HepG2 (cell line): ENCODE results near the gene GJD4. TPM values are rescaled to one million over a fixed set of nuclear protein-coding genes. Genes with fewer than 3 reads are reported as not detected.

Experiments used
- FLYWCH1 ChIP-seq: sonication (generic); formaldehyde crosslinking; IDR thresholded peaks from 2 replicates; pipeline ENCODE4 v1.8.1; 2023; ENCODE audit warnings: mild to moderate bottlenecking, missing genetic modification reagents
- HDAC2 ChIP-seq: sonication (generic); formaldehyde crosslinking; IDR thresholded peaks from 2 replicates; pipeline ENCODE4 v1.4.0; 2020; ENCODE audit warnings: missing genetic modification reagents
- HES4 ChIP-seq: sonication (generic); formaldehyde crosslinking; IDR thresholded peaks from 2 replicates; pipeline ENCODE4 v1.9.0; 2021; ENCODE audit warnings: mild to moderate bottlenecking, missing genetic modification reagents, borderline replicate concordance
- HMG20A ChIP-seq: IDR thresholded peaks from 2 replicates; pipeline ENCODE4 v1.6.1; 2016; ENCODE audit warnings: borderline replicate concordance
- JARID2 ChIP-seq: sonication (generic); formaldehyde crosslinking; IDR thresholded peaks from 2 replicates; pipeline ENCODE4 v1.8.1; 2023; ENCODE audit warnings: missing genetic modification reagents, inconsistent platforms; ENCODE audit not compliant: insufficient replicate concordance
- NFYB ChIP-seq: sonication (generic); formaldehyde crosslinking; IDR thresholded peaks from 2 replicates; pipeline ENCODE4 v1.4.0; 2020; ENCODE audit warnings: missing genetic modification reagents
- SRF ChIP-seq: IDR thresholded peaks from 2 replicates; pipeline ENCODE4 v1.6.1; 2011; ENCODE audit warnings: mild to moderate bottlenecking, low read depth, low read length, moderate library complexity
- ZBTB21 ChIP-seq: sonication (generic); formaldehyde crosslinking; IDR thresholded peaks from 2 replicates; pipeline ENCODE4 v1.4.0; 2020; ENCODE audit warnings: missing genetic modification reagents
- ZNF276 ChIP-seq: sonication (generic); formaldehyde crosslinking; IDR thresholded peaks from 2 replicates; pipeline ENCODE4 v1.4.0; 2020; ENCODE audit warnings: mild to moderate bottlenecking, low read depth, missing genetic modification reagents
- ZNF292 ChIP-seq: sonication (generic); formaldehyde crosslinking; IDR thresholded peaks from 2 replicates; pipeline ENCODE4 v1.8.1; 2022; ENCODE audit warnings: mild to moderate bottlenecking, low read depth, missing genetic modification reagents, borderline replicate concordance
- ZNF3 ChIP-seq: IDR thresholded peaks from 2 replicates; pipeline ENCODE4 v1.7.0; 2017; ENCODE audit warnings: inconsistent platforms
- ZNF564 ChIP-seq: sonication (generic); formaldehyde crosslinking; IDR thresholded peaks from 2 replicates; pipeline ENCODE4 v1.8.1; 2023; ENCODE audit warnings: mild to moderate bottlenecking, missing genetic modification reagents
- ZNF619 ChIP-seq: sonication (generic); formaldehyde crosslinking; IDR thresholded peaks from 2 replicates; pipeline ENCODE4 v1.4.0; 2020; ENCODE audit warnings: mild to moderate bottlenecking, missing genetic modification reagents
- polyA plus RNA-seq, 8 experiments: library from polyadenylated mRNA; depleted of rRNA in 3 of 8; stranded (reverse) in 7 of 8; unstranded in 1 of 8; fragments of >200 nt; fragmentation: Illumina TruSeq in 4 of 8; extraction: Trizol in 4 of 8; gene quantifications; 2 replicates each; pipeline versions ENCODE4 v1.2.1 to v1.2.3, GENCODE V29; 2011 to 2016; ENCODE audit warnings: low read depth in 4 of 8, missing spikeins in 1 of 8, mixed read lengths in 1 of 8; ENCODE audit not compliant: insufficient read depth in 1 of 8
- total RNA-seq, 5 experiments: library from RNA; depleted of rRNA; stranded (reverse); fragments of >200 nt; fragmentation: Illumina TruSeq; extraction: Trizol; gene quantifications; 2 replicates each; pipeline ENCODE4 v1.2.3, GENCODE V29; 2016; ENCODE audit warnings: low read depth in 1 of 5
- TF ChIP-seq, protein P1 (sequence below): sonication (generic); formaldehyde crosslinking; IDR thresholded peaks from 2 replicates; pipeline ENCODE4 v1.4.0; 2020; ENCODE audit warnings: missing genetic modification reagents, borderline replicate concordance
- TF ChIP-seq, protein P2 (sequence below): sonication (generic); formaldehyde crosslinking; IDR thresholded peaks from 2 replicates; pipeline ENCODE4 v1.5.1; 2020; ENCODE audit warnings: mild to moderate bottlenecking, missing genetic modification reagents, moderate library complexity
- TF ChIP-seq, protein P3 (sequence below): fragments of 450-650 bp; IDR thresholded peaks from 2 replicates; pipeline ENCODE4 v1.6.1; 2017; ENCODE audit warnings: mild to moderate bottlenecking
- TF ChIP-seq, protein P4 (sequence below): IDR thresholded peaks from 2 replicates; pipeline ENCODE4 v1.6.1; 2016; ENCODE audit warnings: missing genetic modification reagents, missing compliant biosample characterization

The GJD4 gene
- total and polyA plus RNA-seq, 2 of the 13 experiments (the other 11 are each of a cell fraction or from before 2014, with no cell fraction given) = not detected

GRCh38 chr10:35642035-35642792 is 37.1 kb downstream of the GJD4 start, which contains the start of gene FZD8 (continued):
- TF ChIP-seq ZBTB21 (CRISPR knock-in tag) (no peak), JARID2 (CRISPR knock-in tag) (no peak), HDAC2 (CRISPR knock-in tag) (no peak), ZNF3 (CRISPR knock-in tag) (no peak), SRF (no peak), FLYWCH1 (CRISPR knock-in tag) (no peak), HES4 (no peak), HMG20A (CRISPR knock-in tag) (no peak), NFYB (CRISPR knock-in tag) (peak; percentile 47; the same call in 1 of the 2 replicates), ZNF292 (no peak), ZNF564 (no peak), ZNF276 (peak; percentile 99), ZNF619 (CRISPR knock-in tag) (no peak)
- TF ChIP-seq, protein P1, sequence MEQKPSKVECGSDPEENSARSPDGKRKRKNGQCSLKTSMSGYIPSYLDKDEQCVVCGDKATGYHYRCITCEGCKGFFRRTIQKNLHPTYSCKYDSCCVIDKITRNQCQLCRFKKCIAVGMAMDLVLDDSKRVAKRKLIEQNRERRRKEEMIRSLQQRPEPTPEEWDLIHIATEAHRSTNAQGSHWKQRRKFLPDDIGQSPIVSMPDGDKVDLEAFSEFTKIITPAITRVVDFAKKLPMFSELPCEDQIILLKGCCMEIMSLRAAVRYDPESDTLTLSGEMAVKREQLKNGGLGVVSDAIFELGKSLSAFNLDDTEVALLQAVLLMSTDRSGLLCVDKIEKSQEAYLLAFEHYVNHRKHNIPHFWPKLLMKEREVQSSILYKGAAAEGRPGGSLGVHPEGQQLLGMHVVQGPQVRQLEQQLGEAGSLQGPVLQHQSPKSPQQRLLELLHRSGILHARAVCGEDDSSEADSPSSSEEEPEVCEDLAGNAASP (CRISPR knock-in tag) = no peak
- TF ChIP-seq, protein P2, sequence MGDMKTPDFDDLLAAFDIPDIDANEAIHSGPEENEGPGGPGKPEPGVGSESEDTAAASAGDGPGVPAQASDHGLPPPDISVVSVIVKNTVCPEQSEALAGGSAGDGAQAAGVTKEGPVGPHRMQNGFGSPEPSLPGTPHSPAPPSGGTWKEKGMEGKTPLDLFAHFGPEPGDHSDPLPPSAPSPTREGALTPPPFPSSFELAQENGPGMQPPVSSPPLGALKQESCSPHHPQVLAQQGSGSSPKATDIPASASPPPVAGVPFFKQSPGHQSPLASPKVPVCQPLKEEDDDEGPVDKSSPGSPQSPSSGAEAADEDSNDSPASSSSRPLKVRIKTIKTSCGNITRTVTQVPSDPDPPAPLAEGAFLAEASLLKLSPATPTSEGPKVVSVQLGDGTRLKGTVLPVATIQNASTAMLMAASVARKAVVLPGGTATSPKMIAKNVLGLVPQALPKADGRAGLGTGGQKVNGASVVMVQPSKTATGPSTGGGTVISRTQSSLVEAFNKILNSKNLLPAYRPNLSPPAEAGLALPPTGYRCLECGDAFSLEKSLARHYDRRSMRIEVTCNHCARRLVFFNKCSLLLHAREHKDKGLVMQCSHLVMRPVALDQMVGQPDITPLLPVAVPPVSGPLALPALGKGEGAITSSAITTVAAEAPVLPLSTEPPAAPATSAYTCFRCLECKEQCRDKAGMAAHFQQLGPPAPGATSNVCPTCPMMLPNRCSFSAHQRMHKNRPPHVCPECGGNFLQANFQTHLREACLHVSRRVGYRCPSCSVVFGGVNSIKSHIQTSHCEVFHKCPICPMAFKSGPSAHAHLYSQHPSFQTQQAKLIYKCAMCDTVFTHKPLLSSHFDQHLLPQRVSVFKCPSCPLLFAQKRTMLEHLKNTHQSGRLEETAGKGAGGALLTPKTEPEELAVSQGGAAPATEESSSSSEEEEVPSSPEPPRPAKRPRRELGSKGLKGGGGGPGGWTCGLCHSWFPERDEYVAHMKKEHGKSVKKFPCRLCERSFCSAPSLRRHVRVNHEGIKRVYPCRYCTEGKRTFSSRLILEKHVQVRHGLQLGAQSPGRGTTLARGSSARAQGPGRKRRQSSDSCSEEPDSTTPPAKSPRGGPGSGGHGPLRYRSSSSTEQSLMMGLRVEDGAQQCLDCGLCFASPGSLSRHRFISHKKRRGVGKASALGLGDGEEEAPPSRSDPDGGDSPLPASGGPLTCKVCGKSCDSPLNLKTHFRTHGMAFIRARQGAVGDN (CRISPR knock-in tag) = peak; percentile 46; the same call in 1 of the 2 replicates
- TF ChIP-seq, protein P3, sequence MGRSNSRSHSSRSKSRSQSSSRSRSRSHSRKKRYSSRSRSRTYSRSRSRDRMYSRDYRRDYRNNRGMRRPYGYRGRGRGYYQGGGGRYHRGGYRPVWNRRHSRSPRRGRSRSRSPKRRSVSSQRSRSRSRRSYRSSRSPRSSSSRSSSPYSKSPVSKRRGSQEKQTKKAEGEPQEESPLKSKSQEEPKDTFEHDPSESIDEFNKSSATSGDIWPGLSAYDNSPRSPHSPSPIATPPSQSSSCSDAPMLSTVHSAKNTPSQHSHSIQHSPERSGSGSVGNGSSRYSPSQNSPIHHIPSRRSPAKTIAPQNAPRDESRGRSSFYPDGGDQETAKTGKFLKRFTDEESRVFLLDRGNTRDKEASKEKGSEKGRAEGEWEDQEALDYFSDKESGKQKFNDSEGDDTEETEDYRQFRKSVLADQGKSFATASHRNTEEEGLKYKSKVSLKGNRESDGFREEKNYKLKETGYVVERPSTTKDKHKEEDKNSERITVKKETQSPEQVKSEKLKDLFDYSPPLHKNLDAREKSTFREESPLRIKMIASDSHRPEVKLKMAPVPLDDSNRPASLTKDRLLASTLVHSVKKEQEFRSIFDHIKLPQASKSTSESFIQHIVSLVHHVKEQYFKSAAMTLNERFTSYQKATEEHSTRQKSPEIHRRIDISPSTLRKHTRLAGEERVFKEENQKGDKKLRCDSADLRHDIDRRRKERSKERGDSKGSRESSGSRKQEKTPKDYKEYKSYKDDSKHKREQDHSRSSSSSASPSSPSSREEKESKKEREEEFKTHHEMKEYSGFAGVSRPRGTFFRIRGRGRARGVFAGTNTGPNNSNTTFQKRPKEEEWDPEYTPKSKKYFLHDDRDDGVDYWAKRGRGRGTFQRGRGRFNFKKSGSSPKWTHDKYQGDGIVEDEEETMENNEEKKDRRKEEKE = no peak
- TF ChIP-seq, protein P4, sequence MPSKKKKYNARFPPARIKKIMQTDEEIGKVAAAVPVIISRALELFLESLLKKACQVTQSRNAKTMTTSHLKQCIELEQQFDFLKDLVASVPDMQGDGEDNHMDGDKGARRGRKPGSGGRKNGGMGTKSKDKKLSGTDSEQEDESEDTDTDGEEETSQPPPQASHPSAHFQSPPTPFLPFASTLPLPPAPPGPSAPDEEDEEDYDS = peak; percentile 32; the same call in 1 of the 2 replicates
